Measurements from ENCODE around the gene C1orf105. TPM values are rescaled to one million over a fixed set of nuclear protein-coding genes. Genes with fewer than 3 reads are reported as not detected.
A peak's percentile ranks its signal among the peaks of the same experiment; 100 is the strongest.
"Not testable (repeated sequence)": the region's sequence is repeated elsewhere in the genome, so short reads cannot be mapped to it uniquely, and the experiment has no call there.

Gene C1orf105
- total RNA-seq, 1 donor from 2014 or later: 21.9 TPM

DNA sequence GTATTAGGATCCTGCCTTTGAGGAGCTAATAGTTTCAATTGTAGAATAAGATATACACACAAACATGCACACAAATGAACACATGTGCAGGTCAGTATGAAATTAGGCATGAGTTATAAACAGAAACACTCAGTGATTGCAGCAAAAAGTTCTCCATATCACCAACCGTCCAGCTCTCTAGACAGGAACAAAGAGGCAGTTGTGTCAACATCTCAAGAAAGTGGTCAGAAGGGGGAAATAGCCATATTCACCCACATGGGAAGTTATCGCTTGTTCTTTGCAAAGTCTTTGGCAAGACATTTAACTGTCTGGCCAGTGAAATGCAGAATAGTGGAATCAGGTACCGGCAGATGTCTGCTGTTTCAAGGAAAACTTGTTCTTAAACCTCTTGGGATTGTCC, 52.8 kb downstream of the C1orf105 start:
- peak; percentile 18 for ATAC-seq
- no peak for DNase-seq
- intact Hi-C loops (cut with micrococcal nuclease): no loop called here

DNA sequence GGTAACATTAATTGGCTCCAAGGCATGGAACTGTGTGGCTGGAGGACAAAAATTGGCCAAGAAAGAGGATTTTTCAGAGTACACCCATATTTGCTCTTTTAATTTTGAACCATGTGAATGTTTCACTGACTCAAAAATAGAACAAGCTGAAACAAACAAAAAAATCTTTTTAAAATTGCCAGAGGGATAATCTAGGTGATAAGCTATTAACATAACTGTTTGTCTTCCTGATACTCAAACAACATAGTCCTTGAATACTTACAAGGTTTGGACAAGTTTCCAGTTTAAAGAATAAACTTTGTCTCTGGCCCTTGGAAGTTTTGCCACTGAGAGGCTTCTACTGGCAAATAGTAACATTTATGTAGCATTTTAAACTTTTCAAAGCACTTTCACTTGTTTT, 53.4 kb downstream of the C1orf105 start:
- intact Hi-C loops (cut with micrococcal nuclease): no loop called here
- DNase-seq (no peak), ATAC-seq (no peak)

DNA sequence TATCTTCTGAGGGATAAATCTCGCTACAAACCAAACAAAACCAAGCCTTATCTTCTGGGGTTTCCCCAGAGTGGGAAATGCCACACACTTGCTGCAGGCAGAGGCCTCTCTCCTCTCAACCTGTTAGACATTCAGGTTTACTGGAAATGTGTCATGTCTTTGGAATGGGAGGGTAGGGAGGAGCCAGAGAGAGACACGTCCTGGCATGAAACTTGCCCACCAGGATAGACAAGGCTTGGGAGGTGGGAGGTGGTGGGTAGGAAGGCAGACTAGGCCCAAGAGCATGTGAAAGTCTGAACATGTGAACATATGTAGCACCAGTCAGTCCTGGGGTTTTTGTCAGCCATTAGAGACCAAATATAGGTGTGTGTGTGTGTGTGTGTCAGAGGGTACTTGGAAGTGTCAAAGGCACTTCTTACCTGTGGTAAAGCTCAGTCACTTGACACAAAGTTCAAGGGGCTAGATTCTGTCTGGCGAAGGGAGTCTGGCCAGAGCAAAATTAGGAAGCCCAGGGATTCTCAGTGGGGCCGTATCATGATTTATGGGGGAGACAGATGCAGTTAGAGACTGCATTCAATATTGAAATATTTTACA, 55.8 kb downstream of the C1orf105 start:
- intact Hi-C loops (cut with micrococcal nuclease): no loop called here
- no peak for ATAC-seq
- no peak for DNase-seq

DNA sequence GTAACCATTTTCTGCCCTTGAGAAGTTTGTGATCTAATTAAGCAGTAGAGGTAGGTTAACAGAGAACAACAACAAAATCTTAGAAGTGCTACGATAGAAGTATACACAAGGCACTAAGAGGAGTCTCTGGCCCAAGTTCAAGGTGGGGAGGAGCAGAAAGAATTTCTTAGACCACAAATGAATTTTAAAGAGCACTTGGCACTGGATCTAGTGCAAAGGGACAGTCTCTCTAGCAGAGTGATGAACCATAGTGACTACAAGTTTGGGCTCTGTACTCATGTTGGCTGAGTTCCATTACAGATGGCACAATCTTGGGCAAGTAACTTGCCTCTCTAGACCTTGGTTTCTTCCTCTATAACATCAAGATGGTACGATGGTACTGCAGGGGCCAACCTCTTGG, 56.7 kb downstream of the C1orf105 start:
- no peak for ATAC-seq
- no peak for DNase-seq

DNA sequence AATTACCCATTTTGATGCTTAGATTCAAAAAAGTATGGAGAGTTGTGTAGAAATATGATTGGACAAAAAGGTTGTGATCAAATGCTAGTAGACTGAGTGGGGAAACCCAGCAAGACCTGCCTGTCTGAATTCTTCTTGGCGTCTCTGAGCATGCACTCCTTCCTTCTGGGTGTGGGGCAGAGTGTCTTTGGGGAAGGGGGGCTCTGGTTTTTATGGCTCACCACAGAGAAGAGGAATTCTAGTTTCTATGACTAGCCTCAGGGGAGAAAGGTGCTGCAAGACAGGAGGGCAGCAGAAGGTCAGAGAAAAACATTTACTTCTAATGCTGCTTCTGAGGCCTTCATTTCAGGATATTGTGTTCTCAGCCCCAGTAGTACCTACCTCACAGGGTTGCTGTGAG, 57.3 kb downstream of the C1orf105 start:
- ATAC-seq: no peak

More for the DNA sequence above, 56.7 kb downstream of the C1orf105 start:
- intact Hi-C loops (cut with micrococcal nuclease): no loop called here

DNA sequence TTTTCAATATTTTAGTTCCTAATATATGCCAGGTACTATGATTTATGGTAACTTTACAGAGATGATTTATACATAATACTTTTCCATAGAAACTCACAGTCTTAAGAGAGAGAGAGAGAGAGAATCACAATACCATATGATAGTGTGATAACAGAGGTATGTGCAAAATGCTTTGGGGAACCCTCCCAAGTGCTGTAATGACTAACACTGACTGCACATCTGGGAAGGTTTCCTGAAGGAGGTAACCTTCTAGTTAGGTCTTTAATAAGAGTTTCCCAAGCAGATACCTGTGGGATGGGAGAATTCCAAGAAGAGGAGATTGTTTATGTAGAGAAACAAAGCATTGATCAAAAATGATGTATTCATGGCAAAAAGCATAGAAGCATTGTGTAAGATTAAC, 58.0 kb downstream of the C1orf105 start:
- intact Hi-C loops (cut with micrococcal nuclease): no loop called here
- DNase-seq: no peak
- no peak for ATAC-seq

More for the DNA sequence above, 57.3 kb downstream of the C1orf105 start:
- intact Hi-C loops (cut with micrococcal nuclease): no loop called here
- no peak for DNase-seq

DNA sequence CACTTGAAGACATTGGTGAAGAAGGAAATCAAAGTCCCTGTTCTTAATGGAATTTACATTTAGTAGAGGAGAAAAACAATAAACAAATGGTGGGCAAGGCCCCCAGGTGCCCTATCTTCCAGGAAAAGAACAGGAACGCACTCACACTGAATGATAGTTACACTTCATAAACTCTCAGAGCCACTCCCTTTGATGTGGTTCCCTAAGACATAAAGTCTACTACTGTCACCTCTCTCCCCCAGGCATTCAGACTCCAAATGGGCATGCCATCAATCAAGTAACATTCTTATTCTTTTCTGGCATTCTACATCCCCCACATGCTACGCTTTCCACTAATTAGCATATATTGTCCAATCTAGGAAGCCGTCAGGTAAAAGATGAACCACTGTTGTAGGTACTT, 59.9 kb downstream of the C1orf105 start:
- intact Hi-C loops (cut with micrococcal nuclease): no loop called here
- ATAC-seq: no peak
- no peak for DNase-seq

DNA sequence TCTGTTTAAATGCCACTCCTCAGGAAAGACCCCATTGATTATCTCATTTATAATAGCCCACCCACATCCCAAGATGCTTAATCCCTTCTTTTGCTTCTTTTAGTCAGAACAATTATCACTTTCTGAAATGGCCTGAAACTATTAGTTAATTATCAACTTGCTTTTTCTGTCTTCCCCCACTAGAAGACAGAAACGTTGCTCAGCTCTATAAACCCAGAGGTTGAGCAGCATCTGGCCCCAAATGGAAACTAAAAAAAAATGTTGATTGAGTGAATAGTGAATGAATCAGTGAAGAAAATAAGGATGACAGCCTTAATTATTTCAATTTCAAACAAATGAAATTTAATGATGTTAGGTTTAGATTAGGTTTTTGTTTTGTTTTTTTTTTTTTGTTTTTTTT, 61.6 kb downstream of the C1orf105 start:
- DNase-seq (no peak), ATAC-seq (no peak)
- intact Hi-C loops (cut with micrococcal nuclease): no loop called here

DNA sequence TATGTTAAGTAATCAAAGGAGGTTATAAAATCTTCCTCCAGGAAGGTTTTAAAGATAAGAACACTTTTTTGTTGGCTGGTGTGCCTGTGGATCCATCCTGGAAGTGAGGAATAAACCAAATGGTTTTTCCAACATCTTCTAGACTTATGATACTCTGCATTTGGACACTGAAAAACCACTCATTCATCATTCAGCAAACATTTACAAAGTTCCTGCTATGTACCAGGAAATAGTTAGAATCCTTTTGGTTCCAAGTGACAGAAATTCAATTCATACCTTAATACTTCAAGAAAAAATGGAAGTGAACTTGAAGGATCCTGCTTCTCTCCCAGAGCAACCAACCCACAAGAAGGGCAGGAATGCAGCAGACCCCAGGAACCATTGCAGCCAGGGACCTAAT, 63.0 kb downstream of the C1orf105 start:
- ATAC-seq (no peak), DNase-seq (no peak)
- intact Hi-C loops (cut with micrococcal nuclease): no loop called here

DNA sequence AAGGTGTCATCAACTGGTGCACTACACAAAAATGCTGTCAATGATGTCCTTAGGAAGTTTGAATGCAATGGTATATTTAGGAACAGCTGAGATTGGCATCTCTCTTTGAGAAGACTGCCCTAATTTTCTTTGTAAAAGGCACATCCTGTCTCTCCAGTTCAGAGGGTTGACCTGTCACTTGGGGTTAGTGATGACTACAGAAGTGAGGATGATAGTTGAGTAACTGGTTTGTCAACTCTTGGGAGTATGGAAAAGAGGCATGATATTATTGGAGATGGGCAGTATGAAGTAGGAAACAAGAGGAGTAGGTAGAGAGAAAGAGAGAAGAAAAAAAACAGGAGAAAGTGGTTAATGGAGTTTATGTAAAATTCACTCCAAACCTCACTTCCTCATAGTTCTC, 63.8 kb downstream of the C1orf105 start:
- intact Hi-C loops (cut with micrococcal nuclease): no loop called here
- DNase-seq (no peak), ATAC-seq (no peak)

DNA sequence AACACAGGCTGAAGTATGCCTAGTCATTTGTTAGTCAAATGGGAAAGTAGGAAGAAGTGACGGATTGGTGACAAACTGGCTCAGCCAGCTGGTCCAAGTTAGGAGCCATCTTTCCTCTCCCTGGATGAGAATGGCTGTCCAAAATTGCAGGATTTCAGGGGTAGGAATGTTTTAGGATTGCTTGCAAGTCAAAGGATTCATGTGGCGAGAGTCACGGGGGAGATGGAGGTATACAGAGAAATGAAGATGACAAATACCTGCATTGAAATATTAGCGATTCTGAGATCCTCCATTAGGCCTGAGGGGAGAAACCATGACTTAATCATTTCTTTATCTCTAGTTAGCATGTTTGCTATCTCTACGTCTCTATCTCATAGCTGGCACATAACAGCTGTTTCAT, 65.1 kb downstream of the C1orf105 start:
- DNase-seq (no peak), ATAC-seq (no peak)
- intact Hi-C loops (cut with micrococcal nuclease): no loop called here

DNA sequence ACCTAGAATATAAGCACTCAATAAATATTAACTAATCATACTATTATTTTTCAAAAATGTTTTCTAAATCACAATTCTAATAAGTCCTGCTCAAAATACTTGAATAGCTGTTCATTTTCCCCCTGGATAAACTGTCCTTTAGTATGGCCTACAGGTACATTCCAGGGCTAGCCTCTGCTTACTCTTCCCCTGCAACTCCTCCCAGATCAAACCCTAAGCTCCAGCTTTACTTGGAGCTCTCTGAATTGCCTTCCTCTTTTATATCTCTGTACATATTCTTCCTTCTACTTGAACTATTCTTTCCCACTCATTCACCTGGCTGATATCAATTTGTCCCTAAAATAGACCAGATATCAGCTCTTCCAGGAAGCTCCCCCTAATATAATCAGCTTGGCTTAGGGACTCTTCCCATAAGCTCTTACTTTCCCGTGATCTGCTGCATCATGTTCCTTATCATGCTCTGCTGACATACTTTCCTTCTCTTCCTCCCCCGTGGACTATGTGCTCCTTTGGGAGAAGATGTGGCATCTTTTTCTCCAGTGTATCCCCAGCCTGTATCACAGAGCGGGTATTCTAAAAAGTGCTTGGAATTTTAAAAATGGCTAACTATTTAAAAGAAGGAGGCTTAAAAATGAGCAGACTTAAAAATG, 66.4 kb downstream of the C1orf105 start:
- intact Hi-C loops (cut with micrococcal nuclease): no loop called here
- ATAC-seq (no peak), DNase-seq (no peak)

DNA sequence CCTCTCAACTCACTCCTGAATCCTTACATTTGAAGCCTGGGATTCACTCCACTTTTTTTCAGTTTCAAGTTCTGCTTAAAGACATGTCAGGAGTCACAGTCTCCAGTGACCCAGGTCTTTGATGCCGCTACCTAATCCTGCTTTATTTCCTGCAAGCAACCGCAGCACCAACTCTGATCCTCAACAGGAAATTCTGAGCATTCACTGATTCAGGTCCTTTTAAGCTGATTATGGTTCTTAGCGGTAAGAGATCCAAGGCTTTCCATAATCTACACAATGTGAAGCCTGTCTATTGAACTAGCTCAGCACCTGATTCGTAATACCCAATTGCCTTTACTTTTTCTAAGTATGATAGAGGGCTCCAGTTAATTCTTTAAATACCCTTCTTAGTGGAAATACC, 67.1 kb downstream of the C1orf105 start:
- DNase-seq (no peak), ATAC-seq (no peak)
- intact Hi-C loops (cut with micrococcal nuclease): no loop called here

DNA sequence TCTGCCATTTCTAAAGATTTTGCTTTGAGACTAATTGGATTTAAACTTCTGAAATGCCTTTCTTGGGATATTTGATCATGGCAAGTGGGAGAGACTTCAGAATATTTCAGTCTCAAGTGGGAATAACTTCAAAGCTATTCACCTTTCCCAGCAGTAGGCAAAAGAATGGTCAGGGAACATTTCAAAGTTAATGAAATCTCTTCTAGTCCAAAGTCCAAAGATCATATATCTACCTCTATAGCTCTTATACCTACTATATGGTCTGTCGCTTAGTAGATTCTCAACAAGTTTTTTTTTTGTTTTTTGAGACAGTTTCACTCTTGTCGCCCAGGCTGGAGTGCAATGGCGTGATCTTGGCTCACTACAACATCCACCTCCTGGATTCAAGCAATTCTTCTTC, 67.9 kb downstream of the C1orf105 start:
- intact Hi-C loops (cut with micrococcal nuclease): no loop called here
- ATAC-seq (no peak), DNase-seq (no peak)

DNA sequence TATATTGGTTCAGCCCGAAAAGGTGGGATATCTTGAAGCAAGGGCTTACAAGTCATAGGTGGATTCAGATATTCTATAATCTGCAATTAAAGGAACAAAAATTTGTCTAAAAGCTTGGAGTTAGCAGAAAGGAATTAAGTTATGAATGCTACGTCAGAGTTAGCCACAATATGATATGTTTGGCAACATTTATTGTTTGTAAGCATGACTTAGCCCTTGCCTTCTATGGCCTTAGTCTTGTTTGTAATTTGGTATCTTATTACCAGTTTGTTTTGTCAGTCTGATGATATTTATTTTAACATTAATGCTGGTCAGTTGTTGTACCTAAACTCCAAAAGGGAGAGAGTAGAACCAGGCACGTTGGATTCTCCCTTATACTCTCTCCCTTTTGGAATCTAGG, 69.4 kb downstream of the C1orf105 start:
- no peak for DNase-seq
- intact Hi-C loops (cut with micrococcal nuclease): no loop called here
- ATAC-seq: no peak

DNA sequence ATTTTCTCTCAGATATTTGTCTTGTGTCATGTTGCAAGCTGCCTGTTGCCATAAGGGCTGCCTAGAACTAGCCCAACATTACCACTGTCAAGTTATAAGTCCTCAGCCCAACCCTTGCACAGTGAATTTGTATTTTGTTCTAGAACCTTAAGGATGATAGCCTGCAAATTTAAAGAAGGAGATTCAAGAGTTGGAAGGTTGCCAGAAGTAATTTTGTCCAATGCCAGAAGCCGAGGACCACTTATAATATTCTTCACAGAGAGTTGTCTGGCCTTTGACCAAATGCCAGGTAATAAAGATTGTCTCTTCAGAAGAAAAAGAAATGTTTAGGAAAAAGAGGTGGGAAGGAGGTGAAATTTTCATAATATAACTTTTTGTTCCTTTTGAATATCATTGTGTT, 71.9 kb downstream of the C1orf105 start:
- ATAC-seq (no peak), DNase-seq (no peak)
- intact Hi-C loops (cut with micrococcal nuclease): no loop called here

DNA sequence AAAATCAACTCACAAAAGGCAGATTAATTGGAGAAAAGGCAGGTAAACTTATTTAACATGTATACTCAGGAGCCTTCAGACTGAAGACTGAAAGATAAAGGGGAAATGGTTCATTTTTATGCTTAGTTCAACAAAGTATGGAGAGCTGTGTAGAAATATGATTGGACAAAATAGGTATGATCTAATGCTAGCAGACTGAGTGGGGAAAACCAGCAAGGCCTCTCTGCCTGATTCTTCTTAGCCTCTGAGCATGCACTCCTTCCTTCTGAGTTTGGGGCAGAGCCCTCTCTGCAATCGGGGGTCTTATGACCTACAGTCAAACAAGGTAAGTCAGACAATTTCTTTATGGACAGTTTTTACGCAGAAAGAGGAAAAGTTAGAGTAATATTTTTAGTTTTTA, 73.7 kb downstream of the C1orf105 start:
- ATAC-seq (no peak), DNase-seq (no peak)
- intact Hi-C loops (cut with micrococcal nuclease): no loop called here

DNA sequence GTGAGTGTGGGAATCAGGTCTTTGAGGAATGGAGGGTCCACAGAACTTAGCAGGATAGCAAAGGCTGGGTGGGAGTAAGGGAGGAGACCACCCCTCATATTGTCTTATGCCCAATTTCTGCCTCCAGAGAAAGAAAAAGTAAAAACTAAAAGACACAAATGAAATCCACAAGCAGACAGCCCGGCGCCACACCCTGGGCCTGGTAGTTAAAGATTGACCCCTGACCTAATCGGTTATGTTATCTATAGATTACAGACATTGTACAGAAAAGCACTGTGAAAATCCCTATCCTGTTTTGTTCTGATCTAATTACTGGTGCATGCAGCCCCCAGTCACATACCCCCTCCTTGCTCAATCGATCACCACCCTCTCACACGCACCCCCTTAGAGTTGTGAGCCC, 75.6 kb downstream of the C1orf105 start:
- ATAC-seq; DNase-seq; intact Hi-C loops (cut with micrococcal nuclease): not testable (repeated sequence)

DNA sequence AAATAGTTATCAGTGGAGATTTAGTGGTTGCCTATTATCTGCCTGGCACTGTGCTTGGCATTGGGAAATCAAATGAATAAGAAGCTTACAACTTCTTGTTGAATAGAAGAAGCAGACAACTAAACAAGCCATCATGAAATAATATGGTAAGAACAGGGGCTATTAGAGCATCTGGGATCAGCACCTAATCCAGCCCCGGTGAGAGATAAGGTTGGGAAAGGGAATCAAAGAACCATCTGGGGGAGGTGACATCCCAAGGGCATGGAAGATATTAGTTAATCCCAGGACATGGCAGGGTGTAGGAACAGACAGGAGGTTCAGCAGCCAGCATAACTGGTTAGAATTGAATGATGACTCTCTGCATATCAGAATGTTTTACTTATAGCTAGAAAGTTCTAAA, 76.2 kb downstream of the C1orf105 start:
- intact Hi-C loops (cut with micrococcal nuclease): no loop called here
- no peak for DNase-seq
- no peak for ATAC-seq

DNA sequence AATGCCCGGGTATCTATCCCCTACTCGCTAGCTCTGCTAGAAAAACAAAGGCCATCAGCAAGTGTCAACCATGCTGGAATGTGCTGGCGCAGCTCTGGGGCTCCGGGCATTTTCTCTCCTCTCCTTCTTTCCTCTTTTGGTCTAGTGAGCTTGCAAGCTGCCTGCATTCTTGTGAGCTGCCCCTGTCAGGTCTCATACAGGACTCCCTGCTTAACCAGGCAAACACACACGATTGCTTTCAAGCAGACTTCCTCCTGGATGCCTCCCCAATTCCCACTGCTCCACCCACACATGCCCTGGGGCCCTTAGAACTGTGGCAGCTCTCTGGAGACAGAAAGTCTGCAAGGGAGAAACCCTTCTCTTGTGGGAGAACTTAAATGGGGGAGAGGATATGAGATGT, 76.7 kb downstream of the C1orf105 start:
- no peak for DNase-seq
- intact Hi-C loops (cut with micrococcal nuclease): no loop called here
- ATAC-seq: peak; percentile 26

DNA sequence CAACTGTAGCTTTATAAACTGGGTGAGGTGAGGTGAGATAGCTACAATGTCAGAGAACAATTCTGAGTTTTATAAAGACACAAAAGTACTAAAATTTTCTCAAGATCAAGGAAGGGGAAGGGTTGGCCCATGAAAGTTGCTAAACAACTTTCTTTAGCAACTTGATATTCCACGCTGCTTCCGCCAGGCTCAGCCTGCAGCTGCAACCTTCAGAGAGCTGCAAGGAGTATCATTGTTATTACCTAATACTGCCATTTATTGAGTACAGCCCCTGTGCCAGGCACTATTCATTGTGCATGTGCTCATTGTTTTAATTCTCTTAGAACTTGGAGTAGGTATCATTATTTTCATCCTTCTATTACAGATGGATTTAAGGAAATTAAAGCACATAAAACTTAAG, 78.4 kb downstream of the C1orf105 start:
- ATAC-seq (no peak), DNase-seq (no peak)
- intact Hi-C loops (cut with micrococcal nuclease): no loop called here

All from left ventricle myocardium superior (tissue), 1 donor.